Retinal pigment epithelial cell (primary cell): ENCODE data around the gene NRF1.
"Not testable (repeated sequence)": the region's sequence is repeated elsewhere in the genome, so short reads cannot be mapped to it uniquely, and the experiment has no call there.

Source experiments
- DNase-seq: peaks from one replicate; pipeline ENCODE4 v3.0.0-alpha.2; 2010; ENCODE audit warnings: low read depth
- H3K4me3 ChIP-seq: 2 replicates; pipeline ENCODE4 v1.5.1; 2011; ENCODE audit warnings: mild to moderate bottlenecking, low read length, control low read depth, moderate library complexity
- CTCF ChIP-seq: conservative IDR thresholded peaks from 2 replicates; pipeline ENCODE4 v1.5.1; 2011; ENCODE audit warnings: low read depth, low read length, control low read depth, inconsistent platforms

The NRF1 gene

GRCh38 chr7:129611246-129612111 is at the start of gene NRF1:
NRF1 (plus strand) TSS chr7:129611720; CDS start chr7:129657352, 45,632 bp downstream.
- H3K4me3 ChIP-seq: peak within 1 kb of the TSS; percentile 88
- no peak for TF ChIP-seq CTCF
- peak; percentile 51 for DNase-seq

GRCh38 chr7:129566323-129566722 is 45.2 kb upstream of the NRF1 start:
- DNase-seq, H3K4me3 ChIP-seq: not testable (repeated sequence)

- H3K4me3 ChIP-seq: no peak overlapping the region
- DNase-seq: no peak
- no peak for TF ChIP-seq CTCF
These were observed 44.1 kb upstream of the NRF1 start for GRCh38 chr7:129567377-129567776.

DNA sequence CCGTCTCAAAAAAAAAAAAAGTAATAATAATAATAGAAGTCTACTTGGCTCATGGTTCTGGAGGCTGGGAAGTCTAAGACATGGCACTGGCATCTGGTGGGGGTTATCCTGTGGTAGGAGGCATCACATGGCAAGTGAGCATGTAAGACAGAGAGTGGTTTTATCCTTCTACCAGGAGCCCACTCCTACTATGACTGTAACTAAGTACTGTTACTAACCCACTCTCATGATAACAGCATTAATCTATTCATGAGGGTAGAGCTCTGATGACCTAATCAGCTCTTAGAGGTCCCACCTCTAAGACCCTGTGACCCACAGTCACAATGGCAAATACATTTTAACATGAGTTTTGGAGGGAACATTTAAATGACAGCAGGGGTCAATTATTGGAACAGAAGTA is 43.3 kb upstream of the NRF1 start:
- no peak for DNase-seq
- H3K4me3 ChIP-seq: no peak overlapping the region
- TF ChIP-seq CTCF: no peak

GRCh38 chr7:129569326-129569725 is 42.2 kb upstream of the NRF1 start:
- DNase-seq: no peak
- TF ChIP-seq CTCF: no peak
- H3K4me3 ChIP-seq: no peak overlapping the region

- TF ChIP-seq CTCF: no peak
- DNase-seq: no peak
- no peak overlapping the region for H3K4me3 ChIP-seq
These were observed 41.7 kb upstream of the NRF1 start for GRCh38 chr7:129569811-129570215.

GRCh38 chr7:129571201-129571600 is 40.3 kb upstream of the NRF1 start:
- TF ChIP-seq CTCF: no peak

DNA sequence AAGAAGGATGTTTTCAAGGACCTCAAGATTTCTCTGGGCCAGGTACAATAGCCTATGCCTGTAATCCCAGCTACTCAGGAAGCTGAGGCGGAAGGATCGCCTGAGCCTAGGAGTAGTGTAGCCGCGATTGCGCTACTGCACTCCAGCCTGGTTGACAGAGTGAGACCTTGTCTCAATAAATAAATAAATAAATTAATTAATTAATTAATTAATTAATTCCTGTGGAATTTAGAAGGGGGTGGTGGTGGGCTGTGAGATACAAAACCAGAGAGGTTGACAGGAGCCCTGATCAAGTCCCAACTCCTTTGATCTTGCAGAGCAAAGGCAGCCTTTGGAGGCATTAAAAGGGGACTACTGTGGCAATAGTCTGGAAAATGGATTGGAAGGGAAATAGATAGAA is 39.3 kb upstream of the NRF1 start:
- no peak for DNase-seq
- no peak overlapping the region for H3K4me3 ChIP-seq
- no peak for TF ChIP-seq CTCF

More at GRCh38 chr7:129571201-129571600, 40.3 kb upstream of the NRF1 start:
- DNase-seq: no peak
- H3K4me3 ChIP-seq: no peak overlapping the region
